Measurements from ENCODE around the gene ERC1.

GRCh38 chr12:1030779-1031178 lies 39.8 kb downstream of the ERC1 start:
- TF ChIP-seq, protein P1, sequence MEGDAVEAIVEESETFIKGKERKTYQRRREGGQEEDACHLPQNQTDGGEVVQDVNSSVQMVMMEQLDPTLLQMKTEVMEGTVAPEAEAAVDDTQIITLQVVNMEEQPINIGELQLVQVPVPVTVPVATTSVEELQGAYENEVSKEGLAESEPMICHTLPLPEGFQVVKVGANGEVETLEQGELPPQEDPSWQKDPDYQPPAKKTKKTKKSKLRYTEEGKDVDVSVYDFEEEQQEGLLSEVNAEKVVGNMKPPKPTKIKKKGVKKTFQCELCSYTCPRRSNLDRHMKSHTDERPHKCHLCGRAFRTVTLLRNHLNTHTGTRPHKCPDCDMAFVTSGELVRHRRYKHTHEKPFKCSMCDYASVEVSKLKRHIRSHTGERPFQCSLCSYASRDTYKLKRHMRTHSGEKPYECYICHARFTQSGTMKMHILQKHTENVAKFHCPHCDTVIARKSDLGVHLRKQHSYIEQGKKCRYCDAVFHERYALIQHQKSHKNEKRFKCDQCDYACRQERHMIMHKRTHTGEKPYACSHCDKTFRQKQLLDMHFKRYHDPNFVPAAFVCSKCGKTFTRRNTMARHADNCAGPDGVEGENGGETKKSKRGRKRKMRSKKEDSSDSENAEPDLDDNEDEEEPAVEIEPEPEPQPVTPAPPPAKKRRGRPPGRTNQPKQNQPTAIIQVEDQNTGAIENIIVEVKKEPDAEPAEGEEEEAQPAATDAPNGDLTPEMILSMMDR (IDR thresholded peaks at IDR 0.05; ENCODE audit: low read length), result no peak
- TF ChIP-seq EZH2 (IDR thresholded peaks at IDR 0.05; ENCODE audit: borderline replicate concordance, low read length), result no peak

All from OCI-LY1 (cell line).